ENCODE data around the gene DAZAP2.

The DAZAP2 gene

GRCh38 chr12:51242120-51242519, 3.5 kb downstream of the DAZAP2 start:
- Histone ChIP-seq H3K9ac (ENCODE audit: low read length) (no peak overlapping the region), H3K27ac (ENCODE audit: low read length) (no peak overlapping the region), H3K36me3 (replicated peaks; ENCODE audit: insufficient read depth, low read length) (peaks cover 5% of the 10 kb centered on the region; the same call in 1 of the 2 replicates), H2AFZ (ENCODE audit: low read length) (no peak overlapping the region), H3K27me3 (replicated peaks; ENCODE audit: insufficient read depth, low read length) (no peaks in the 10 kb centered on the region), H3K9me2 (replicated peaks; ENCODE audit: insufficient read depth, low read length) (no peaks in the 10 kb centered on the region), H3K4me3 (ENCODE audit: low read length) (no peak overlapping the region), H3F3A (ENCODE audit: insufficient read depth, low read length) (peaks cover 15% of the 10 kb centered on the region), H4K20me1 (ENCODE audit: insufficient read depth, low read length) (peaks cover 5% of the 10 kb centered on the region; the same call in 1 of the 2 replicates), H3K4me1 (ENCODE audit: low read length) (peaks cover 10% of the 10 kb centered on the region; the same call in 1 of the 2 replicates), H3K4me2 (ENCODE audit: low read depth, low read length) (no peak overlapping the region), H3K9me3 (replicated peaks; ENCODE audit: insufficient read depth, low read length) (no peaks in the 10 kb centered on the region), H3K79me2 (ENCODE audit: low read length) (peaks cover 28% of the 10 kb centered on the region)
- TF ChIP-seq EZH2phosphoT487 (IDR thresholded peaks at IDR 0.05; ENCODE audit: low read length) (no peak), EZH2 (optimal IDR thresholded peaks at IDR 0.05; ENCODE audit: low read depth, low read length) (no peak)
- TF ChIP-seq, protein P1, sequence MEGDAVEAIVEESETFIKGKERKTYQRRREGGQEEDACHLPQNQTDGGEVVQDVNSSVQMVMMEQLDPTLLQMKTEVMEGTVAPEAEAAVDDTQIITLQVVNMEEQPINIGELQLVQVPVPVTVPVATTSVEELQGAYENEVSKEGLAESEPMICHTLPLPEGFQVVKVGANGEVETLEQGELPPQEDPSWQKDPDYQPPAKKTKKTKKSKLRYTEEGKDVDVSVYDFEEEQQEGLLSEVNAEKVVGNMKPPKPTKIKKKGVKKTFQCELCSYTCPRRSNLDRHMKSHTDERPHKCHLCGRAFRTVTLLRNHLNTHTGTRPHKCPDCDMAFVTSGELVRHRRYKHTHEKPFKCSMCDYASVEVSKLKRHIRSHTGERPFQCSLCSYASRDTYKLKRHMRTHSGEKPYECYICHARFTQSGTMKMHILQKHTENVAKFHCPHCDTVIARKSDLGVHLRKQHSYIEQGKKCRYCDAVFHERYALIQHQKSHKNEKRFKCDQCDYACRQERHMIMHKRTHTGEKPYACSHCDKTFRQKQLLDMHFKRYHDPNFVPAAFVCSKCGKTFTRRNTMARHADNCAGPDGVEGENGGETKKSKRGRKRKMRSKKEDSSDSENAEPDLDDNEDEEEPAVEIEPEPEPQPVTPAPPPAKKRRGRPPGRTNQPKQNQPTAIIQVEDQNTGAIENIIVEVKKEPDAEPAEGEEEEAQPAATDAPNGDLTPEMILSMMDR (IDR thresholded peaks at IDR 0.05; ENCODE audit: low read length), result no peak
- DNase-seq, result no peak

GRCh38 chr12:51242876-51243275, 4.2 kb downstream of the DAZAP2 start:
- Histone ChIP-seq H3K4me2 (ENCODE audit: low read depth, low read length) (no peak overlapping the region), H3K27ac (ENCODE audit: low read length) (no peak overlapping the region), H2AFZ (ENCODE audit: low read length) (no peak overlapping the region), H3K4me1 (ENCODE audit: low read length) (peaks cover 9% of the 10 kb centered on the region; the same call in 1 of the 2 replicates), H3K36me3 (replicated peaks; ENCODE audit: insufficient read depth, low read length) (peaks cover 5% of the 10 kb centered on the region; the same call in 1 of the 2 replicates), H3K27me3 (replicated peaks; ENCODE audit: insufficient read depth, low read length) (no peaks in the 10 kb centered on the region), H3K9ac (ENCODE audit: low read length) (no peak overlapping the region), H4K20me1 (ENCODE audit: insufficient read depth, low read length) (peaks cover 5% of the 10 kb centered on the region; the same call in 1 of the 2 replicates), H3K79me2 (ENCODE audit: low read length) (peaks cover 28% of the 10 kb centered on the region), H3K9me2 (replicated peaks; ENCODE audit: insufficient read depth, low read length) (no peaks in the 10 kb centered on the region), H3K9me3 (replicated peaks; ENCODE audit: insufficient read depth, low read length) (no peaks in the 10 kb centered on the region), H3F3A (ENCODE audit: insufficient read depth, low read length) (peaks cover 13% of the 10 kb centered on the region), H3K4me3 (ENCODE audit: low read length) (no peak overlapping the region)
- no peak for DNase-seq
- TF ChIP-seq, protein P1 (IDR thresholded peaks at IDR 0.05; ENCODE audit: low read length), result no peak
- TF ChIP-seq EZH2 (optimal IDR thresholded peaks at IDR 0.05; ENCODE audit: low read depth, low read length) (no peak), EZH2phosphoT487 (IDR thresholded peaks at IDR 0.05; ENCODE audit: low read length) (no peak)

- Histone ChIP-seq H3K36me3 (replicated peaks; ENCODE audit: insufficient read depth, low read length) (peaks cover 5% of the 10 kb centered on the region; the same call in 1 of the 2 replicates), H3K79me2 (ENCODE audit: low read length) (peaks cover 22% of the 10 kb centered on the region), H3K4me1 (ENCODE audit: low read length) (peaks cover 7% of the 10 kb centered on the region; the same call in 1 of the 2 replicates), H2AFZ (ENCODE audit: low read length) (no peak overlapping the region), H3K9me3 (replicated peaks; ENCODE audit: insufficient read depth, low read length) (no peaks in the 10 kb centered on the region), H3K4me3 (ENCODE audit: low read length) (no peak overlapping the region), H3K4me2 (ENCODE audit: low read depth, low read length) (no peak overlapping the region), H3K27me3 (replicated peaks; ENCODE audit: insufficient read depth, low read length) (no peaks in the 10 kb centered on the region), H3K9ac (ENCODE audit: low read length) (no peak overlapping the region), H3F3A (ENCODE audit: insufficient read depth, low read length) (0 out of 2 replicates have a peak, but pooled peaks cover 4% of the 10 kb centered on the region), H3K27ac (ENCODE audit: low read length) (no peak overlapping the region), H4K20me1 (ENCODE audit: insufficient read depth, low read length) (peaks cover 5% of the 10 kb centered on the region; the same call in 1 of the 2 replicates), H3K9me2 (replicated peaks; ENCODE audit: insufficient read depth, low read length) (no peaks in the 10 kb centered on the region)
- DNase-seq, result no peak
- TF ChIP-seq, protein P1 (IDR thresholded peaks at IDR 0.05; ENCODE audit: low read length), result no peak
- TF ChIP-seq EZH2phosphoT487 (IDR thresholded peaks at IDR 0.05; ENCODE audit: low read length), result no peak
- TF ChIP-seq EZH2 (optimal IDR thresholded peaks at IDR 0.05; ENCODE audit: low read depth, low read length), result no peak
These were observed 5.6 kb downstream of the DAZAP2 start for GRCh38 chr12:51244269-51244668.
